NCI-H1930 (cell line): ENCODE measurements around the gene ARL13A.
"Not testable (repeated sequence)": the region's sequence is repeated elsewhere in the genome, so short reads cannot be mapped to it uniquely, and the experiment has no call there.

ENCODE experiments used
- DNase-seq, 2 experiments: peaks; one replicate each; lab custom pipeline; 2025; lab: John Stamatoyannopoulos, UW

Gene ARL13A

GRCh38 chrX:100969408-100969807 lies at the start of gene ARL13A:
ARL13A (plus strand) TSS chrX:100969708; CDS start chrX:100973690, 3,982 bp downstream.
- no peak for DNase-seq

DNA sequence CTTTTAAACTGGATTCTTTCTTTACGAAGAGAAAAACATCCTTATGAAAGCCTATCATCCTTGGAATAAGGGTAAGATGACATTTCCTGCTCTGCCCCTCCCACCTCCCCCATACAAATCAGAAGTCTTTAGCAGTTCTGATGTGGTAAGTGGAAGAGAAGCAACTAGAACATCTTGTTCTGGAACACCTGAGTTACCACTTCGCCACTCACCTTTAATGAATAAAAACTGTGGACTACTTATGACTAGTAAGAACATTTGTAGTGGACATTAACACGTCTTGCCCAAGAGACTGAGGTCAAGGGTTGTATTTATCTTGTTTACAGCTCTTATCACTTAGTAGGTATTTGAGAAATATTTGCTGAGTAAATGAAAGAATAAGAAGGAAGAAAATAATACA lies 45.1 kb upstream of the ARL13A start:
- DNase-seq: no peak

GRCh38 chrX:100926453-100926852 lies 43.1 kb upstream of the ARL13A start:
- DNase-seq: no peak

- DNase-seq: peak; percentile 7 to 27
These were observed 40.6 kb upstream of the ARL13A start, which contains the start of gene XKRX for GRCh38 chrX:100928660-100929613. XKRX (minus strand) TSS chrX:100928917; CDS start chrX:100928304, 613 bp downstream.

DNA sequence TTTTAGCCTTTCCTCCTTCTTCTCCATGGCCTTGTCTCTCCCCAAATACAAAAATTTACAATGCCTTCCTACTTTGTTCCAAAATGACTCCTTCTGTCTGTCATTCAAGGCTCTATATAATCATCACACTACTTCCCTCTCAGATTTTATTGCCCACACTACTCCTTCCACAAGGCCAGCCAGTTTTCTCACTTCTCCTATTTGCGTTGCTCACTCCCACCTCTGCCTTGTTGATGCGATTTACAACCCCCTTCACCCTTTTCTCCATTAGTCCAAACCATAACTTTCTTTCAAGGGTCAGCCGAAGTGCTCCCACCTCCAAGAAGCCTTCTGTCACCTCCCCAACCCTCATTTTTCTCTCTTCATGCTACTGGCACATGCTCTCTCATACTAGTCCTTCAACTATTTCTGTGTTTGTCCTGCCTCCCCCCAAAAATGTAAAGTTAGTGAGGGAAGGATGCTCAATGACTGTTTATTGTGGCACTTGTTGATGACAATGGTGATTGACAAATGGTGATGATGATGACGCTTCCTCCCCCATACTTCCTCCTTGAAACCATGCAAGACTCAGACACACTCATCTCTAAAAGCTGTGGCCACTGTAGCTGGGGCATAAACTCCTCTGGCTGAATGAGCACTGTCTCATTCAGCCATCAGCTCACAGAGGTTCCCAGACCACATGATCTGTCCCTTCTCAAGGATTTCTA lies 38.1 kb upstream of the ARL13A start:
- DNase-seq: no peak

DNA sequence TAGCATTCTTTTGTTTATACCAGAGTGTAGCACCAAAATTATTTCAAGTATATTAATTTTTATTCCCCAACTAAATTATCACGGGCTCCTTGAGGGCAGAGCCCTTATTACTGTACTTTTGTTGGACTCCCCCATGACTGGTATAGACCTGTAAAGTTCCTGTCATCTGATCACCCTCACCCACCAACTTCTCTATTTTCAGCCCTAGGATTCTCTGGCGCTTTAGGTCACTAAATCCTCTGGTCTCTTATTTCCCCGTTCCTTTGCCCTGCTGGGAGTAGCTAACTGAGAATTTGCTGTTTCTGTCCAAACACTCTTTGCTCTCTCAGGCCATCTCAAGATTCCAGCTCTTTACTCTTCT lies 37.6 kb upstream of the ARL13A start:
- DNase-seq: no peak

DNA sequence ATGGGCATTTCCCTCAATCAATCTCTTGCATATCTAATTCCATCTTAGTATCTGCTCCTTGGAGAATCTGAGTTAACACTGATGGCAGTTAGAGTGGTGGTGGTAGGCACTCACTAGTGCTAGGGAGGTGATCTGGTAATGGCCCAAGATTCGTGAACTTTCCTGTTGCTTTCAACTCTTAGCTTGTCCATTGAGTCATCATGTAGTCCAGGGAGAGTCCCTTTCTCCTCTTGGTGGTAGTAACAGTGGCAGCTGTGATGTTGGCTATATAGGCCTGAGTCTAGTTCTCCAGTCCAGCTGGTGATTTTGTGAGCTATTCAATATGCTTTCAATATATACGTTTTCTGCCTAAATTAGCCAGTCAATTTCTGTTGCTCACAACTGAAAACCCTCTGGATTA lies 33.7 kb upstream of the ARL13A start:
- DNase-seq: no peak

DNA sequence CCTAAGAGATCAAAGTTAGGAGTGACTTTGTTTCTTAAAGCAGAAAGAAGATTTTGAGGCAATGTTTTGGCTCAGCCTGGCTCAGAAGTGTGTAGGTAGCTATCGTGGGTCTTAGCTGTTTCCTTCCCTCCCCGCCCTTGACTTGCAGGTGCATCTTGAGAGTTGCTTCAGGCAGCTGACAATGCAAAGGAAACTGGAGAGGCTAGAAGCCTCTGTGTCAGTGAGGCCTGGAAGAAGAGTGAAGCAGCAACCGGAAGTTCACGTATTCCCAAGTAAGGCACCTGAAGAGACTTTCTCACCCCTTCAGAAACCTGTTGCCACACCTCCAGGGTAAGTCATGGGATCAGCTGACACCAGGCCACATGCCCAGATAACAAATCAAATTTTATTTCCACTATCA lies 30.2 kb upstream of the ARL13A start:
- no peak for DNase-seq

DNA sequence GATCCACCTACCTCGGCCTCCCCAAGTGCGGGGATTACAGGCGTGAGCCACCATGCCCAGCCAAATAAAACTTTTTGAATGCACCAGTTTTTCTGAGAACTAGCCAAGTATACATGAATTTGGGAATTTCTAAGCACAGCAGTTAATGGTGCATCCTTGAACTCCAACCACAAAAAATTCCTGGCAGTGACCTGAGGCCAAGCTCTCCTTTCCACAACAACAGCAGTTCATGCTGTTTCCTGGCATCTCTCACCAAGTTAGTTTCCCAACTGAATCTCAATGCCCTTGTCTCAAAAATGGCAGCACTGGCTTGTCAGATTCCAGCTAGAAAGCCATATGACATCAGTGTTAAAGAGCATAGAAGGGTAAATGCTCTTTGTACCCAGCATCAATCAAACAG lies 24.9 kb upstream of the ARL13A start:
- DNase-seq: no peak

- DNase-seq: no peak
These were observed 23.1 kb upstream of the ARL13A start for GRCh38 chrX:100946299-100946927.

GRCh38 chrX:100948557-100948956 lies 21.0 kb upstream of the ARL13A start:
- no peak for DNase-seq

DNA sequence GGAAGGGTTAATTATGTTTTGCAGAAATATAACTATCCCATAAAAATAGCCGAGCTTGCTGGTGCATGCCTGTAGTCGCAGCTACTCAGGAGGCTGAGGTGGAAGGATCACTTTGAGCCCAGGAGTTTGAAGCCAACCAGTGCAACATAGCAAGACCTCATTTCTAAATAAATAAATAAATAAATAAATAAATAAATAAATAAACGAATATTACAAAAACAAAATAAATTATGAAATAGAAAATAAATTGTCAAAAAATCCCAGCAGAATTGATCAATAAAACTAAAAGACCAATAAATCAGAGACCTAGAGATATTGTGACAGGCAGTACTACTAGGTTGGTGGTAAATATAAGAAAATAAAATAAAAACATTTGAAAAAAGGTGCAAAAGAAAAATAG lies 6.7 kb upstream of the ARL13A start:
- DNase-seq: no peak

DNA sequence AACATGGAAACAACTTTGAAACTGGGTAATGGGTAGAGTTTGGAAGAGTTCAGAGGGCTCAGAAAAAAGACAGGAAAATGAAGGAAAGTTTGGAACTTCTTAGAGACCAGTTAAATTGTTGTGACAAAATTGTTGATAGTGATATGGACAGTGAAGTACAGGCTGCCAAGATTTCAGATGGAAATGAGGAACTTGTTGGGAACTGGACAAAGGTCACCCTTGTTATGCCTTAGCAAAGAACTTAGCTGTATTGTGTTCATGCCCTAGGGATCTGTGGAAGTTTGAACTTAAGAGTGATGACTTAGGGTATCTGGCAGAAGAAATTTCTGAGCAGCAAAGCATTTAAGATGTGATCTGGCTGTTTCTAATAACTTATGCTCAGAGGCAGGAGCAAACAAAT lies 5.1 kb upstream of the ARL13A start:
- no peak for DNase-seq

GRCh38 chrX:100969936-100970335 lies 428 bp downstream of the ARL13A start:
- no peak for DNase-seq

DNA sequence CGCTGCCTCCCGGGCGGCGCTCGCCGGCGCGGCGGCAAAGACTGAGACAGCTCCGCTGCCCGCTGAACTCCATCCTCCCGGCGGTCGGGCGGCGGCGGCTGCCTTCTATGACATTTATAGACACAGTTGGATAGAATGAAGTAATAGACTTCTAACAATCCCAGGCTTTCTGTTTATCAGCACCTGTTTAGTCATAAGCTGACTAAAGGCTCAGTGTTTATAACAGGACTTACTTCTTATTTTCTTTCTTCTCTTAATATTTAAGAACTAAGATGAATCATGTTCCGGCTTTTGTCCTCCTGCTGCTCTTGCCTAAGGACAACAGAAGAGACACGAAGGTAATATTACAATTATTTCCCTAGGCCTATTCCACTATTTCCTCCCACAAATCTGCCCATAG lies 3.9 kb downstream of the ARL13A start:
- no peak for DNase-seq

DNA sequence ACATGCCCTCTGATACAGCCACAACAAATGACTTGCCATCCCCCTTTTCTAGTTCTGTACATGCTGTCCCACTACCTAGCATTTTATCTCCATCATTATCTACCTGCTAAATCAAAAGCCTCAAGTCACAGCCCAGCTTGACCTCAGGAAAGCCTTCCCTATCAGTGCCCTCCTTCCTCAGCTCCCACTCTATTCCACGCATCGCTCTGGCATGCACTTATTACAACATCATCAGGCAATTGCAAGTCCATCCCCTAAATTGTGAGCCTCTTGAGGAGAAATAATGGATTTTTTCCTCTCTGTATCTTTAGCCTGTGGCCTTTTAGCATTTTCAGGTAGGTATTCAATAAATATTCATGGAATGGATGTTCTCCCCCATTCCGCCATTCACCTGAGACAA lies 5.7 kb downstream of the ARL13A start:
- no peak for DNase-seq

- no peak for DNase-seq
These were observed 6.7 kb downstream of the ARL13A start for GRCh38 chrX:100976211-100976610.

DNA sequence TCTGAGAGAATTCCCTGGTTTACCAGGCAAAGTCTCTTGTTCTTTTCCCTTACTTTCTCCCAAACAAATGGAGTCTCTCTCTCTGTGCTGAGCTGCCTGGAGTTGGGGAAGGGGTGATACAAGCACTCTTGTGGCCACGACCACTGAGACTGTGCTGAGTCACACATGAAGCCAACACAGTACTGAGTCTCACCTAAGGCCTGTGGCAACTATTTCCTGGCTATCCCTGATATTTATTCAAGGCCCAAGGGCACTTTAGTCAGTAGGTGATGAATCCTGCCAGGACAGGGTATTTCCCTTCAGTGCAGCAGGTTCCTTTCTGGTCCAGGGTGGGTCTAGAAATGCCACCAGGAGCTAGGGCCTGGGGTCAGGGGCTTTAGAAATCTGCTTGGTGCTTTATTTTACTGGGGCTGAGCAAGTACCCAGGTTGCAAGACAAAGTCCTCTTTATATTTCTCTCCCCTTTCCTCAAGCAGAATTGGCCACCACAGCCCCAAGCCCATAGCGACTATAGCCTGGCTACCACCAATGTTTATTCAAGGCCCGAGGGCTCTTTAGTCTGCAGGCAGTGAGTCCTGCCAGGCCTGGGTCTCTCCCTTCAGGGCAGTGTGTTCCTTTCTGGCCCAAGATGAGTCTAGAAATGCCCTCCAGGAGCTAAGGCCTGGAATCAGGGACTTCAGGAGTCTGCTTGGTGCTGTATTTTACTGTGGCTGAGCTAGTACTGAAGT lies 10.5 kb downstream of the ARL13A start:
- DNase-seq: no peak

DNA sequence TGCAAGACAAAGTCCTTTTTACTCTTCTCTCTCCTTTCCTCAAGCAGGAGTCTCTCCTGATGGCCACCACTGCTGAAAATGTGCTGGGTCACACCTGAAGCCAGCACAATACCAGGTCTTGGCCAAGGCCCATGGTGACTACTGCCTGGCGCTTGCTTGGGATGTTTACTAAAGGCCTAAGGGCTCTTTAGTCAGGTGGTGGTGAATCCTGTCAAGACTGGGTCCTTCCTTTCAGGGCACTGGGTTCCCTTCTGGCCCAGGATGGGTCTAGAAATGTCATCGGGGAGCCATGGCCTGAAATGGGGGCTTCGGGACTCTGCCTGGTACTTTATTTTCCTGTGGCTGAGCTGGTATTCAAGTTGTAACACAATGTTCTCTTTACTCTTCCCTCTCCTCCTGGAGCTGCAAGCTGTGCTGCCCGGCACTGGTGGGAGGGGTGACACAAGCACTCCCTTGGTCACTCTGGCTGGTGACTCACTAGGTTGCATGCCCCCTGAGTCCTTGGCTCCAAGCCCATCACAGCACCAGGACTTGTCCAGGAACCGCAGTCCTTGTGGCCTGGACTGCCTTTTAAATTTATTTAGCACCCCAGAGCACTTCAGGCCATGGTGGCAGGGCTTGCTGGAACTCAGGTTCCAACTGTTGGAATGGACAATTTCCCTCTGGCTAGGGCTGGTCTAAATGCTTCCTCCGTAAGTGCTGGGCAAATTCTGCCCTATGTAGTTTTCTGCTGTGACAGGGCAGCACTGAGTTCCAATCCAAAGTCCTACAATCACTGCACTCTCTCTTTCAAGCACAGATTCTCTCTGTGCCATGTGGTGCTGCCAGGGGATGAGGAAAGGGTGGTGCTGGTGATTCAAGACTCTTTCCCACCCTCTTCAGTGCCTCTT lies 11.3 kb downstream of the ARL13A start:
- no peak for DNase-seq

DNA sequence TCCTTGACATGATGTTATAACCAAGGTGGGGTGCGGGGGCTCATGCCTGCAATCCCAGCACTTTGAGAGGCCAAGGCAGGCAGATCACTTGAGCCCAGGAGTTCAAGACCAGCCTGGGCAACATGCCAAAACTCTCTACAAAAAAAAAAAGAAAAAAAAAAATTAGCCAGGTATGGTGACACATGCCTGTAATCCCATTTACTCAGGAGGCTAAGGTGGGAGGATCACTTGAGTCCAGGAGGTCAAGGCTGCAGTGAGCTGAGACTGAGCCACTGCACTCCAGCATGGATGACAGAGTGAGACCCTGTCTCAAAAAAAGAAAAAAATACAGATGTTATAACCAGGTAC lies 12.0 kb downstream of the ARL13A start:
- DNase-seq: not testable (repeated sequence)

DNA sequence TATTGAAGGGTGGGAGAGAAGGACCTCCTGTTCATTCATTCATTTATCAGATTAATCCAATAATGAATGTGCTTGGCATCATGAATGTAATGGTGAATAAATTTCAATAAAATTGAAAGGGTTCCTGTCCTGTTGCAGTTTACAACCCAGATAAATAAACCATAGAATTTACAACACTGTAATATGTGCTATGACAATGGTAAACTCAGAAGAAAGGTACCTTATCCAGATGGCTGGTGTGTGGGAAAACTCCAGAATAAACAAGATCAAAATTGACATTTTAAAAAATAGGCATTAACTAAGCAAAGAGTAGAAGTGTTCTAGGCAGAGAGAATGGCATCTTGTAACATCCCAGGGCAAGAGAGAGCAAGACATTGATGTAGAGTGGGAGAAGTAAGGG lies 15.3 kb downstream of the ARL13A start:
- DNase-seq: no peak
